ENCODE data around the gene EYA4.

DNA sequence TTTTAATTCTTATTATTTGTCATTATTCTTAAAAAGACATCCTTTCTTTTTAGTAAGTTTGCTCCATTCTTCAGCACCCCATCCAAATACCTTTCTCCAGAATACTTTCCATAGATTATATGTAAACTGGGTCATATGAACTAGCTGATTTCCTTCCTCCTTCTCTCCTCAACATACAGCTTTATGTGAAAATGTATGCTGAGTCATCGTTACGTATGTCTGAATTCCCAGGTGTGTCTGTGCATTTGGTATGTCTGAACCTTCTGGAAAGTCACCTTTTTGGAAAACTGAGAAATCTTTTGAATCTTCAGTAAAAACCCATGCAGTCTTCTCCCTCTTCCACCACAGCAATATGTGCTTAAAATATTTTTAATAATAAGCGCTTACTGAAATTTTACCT is 264.5 kb downstream of the EYA4 start:
- TF ChIP-seq, protein P1, sequence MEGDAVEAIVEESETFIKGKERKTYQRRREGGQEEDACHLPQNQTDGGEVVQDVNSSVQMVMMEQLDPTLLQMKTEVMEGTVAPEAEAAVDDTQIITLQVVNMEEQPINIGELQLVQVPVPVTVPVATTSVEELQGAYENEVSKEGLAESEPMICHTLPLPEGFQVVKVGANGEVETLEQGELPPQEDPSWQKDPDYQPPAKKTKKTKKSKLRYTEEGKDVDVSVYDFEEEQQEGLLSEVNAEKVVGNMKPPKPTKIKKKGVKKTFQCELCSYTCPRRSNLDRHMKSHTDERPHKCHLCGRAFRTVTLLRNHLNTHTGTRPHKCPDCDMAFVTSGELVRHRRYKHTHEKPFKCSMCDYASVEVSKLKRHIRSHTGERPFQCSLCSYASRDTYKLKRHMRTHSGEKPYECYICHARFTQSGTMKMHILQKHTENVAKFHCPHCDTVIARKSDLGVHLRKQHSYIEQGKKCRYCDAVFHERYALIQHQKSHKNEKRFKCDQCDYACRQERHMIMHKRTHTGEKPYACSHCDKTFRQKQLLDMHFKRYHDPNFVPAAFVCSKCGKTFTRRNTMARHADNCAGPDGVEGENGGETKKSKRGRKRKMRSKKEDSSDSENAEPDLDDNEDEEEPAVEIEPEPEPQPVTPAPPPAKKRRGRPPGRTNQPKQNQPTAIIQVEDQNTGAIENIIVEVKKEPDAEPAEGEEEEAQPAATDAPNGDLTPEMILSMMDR (IDR thresholded peaks at IDR 0.05), result no peak
- TF ChIP-seq POLR2AphosphoS5 (IDR thresholded peaks at IDR 0.05; ENCODE audit: low read depth, low read length) (no peak), RAD21 (IDR thresholded peaks at IDR 0.05; ENCODE audit: low read length) (no peak), JUND (IDR thresholded peaks at IDR 0.05) (no peak), TAF1 (IDR thresholded peaks at IDR 0.05; ENCODE audit: borderline replicate concordance, low read depth, low read length) (no peak), RFX5 (IDR thresholded peaks at IDR 0.05; ENCODE audit: low read length) (no peak), SIN3A (IDR thresholded peaks at IDR 0.05; ENCODE audit: borderline replicate concordance, low read depth, low read length) (no peak), FOXM1 (IDR thresholded peaks at IDR 0.05; ENCODE audit: low read depth) (no peak), EZH2phosphoT487 (IDR thresholded peaks at IDR 0.05; ENCODE audit: borderline replicate concordance, low read depth) (no peak)
- TF ChIP-seq, protein P2, sequence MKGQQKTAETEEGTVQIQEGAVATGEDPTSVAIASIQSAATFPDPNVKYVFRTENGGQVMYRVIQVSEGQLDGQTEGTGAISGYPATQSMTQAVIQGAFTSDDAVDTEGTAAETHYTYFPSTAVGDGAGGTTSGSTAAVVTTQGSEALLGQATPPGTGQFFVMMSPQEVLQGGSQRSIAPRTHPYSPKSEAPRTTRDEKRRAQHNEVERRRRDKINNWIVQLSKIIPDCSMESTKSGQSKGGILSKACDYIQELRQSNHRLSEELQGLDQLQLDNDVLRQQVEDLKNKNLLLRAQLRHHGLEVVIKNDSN (IDR thresholded peaks at IDR 0.05; ENCODE audit: borderline replicate concordance, low read depth), result no peak
- TF ChIP-seq, protein P3, sequence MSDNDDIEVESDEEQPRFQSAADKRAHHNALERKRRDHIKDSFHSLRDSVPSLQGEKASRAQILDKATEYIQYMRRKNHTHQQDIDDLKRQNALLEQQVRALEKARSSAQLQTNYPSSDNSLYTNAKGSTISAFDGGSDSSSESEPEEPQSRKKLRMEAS (IDR thresholded peaks at IDR 0.05; ENCODE audit: low read depth), result no peak
- TF ChIP-seq, protein P4, sequence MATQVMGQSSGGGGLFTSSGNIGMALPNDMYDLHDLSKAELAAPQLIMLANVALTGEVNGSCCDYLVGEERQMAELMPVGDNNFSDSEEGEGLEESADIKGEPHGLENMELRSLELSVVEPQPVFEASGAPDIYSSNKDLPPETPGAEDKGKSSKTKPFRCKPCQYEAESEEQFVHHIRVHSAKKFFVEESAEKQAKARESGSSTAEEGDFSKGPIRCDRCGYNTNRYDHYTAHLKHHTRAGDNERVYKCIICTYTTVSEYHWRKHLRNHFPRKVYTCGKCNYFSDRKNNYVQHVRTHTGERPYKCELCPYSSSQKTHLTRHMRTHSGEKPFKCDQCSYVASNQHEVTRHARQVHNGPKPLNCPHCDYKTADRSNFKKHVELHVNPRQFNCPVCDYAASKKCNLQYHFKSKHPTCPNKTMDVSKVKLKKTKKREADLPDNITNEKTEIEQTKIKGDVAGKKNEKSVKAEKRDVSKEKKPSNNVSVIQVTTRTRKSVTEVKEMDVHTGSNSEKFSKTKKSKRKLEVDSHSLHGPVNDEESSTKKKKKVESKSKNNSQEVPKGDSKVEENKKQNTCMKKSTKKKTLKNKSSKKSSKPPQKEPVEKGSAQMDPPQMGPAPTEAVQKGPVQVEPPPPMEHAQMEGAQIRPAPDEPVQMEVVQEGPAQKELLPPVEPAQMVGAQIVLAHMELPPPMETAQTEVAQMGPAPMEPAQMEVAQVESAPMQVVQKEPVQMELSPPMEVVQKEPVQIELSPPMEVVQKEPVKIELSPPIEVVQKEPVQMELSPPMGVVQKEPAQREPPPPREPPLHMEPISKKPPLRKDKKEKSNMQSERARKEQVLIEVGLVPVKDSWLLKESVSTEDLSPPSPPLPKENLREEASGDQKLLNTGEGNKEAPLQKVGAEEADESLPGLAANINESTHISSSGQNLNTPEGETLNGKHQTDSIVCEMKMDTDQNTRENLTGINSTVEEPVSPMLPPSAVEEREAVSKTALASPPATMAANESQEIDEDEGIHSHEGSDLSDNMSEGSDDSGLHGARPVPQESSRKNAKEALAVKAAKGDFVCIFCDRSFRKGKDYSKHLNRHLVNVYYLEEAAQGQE (IDR thresholded peaks at IDR 0.05; ENCODE audit: low read depth, low read length), result no peak
